ENCODE measurements around the gene MED17.

MED17 gene

DNA sequence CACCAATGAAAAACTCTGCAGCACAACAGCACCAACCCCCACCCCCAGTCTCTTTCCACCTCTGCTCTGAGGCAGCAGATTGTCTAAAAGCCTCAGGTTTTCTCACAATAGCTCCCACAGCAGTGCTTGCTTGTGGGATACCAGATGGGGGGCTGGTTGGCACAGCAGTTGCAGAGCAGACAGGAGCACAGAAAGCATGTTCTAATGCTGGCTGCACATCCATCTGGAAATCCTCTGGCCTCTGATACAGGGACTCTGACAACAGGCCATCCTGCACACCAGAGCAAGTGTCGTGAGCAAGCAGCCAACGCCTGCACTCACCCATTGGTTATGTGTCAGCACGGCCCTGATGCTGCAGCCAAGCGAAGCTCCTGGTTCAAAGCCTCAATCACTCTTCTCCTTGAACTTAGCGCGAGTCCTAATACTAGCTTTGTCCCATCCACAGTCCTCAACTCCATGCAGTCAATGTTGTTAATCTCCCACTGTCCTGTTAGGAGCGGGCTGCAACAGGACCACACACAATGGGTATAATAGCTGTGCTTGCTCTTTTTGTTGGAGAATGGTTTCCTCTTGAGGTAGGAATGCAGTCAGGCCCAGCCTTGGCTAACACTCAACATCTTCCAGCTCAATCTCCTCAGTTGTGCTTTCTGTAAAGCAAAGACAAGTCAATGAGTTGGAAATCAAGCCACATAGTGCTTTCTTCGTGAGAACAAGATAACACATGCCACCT lies 36.0 kb downstream of the MED17 start:
- FAIRE-seq: no peak

DNA sequence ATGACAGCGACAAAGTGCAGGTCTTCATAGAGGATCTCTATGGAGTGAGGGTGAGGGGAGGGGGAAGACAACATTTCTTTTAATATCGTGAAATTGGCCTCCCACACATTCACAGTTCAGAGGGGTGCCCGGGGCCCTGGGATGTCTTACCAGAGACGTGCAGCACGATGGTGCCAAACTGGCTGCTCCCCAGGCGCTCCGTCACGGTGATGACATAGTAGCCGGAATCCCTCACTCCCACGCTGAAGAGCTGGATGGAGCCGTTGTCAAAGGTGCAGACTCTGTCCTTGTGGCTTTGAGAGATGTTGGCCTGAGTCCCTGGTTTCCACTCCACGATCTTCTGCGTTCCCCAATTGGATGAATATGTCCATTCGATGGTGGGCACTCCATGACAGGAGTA lies 36.8 kb downstream of the MED17 start:
- no peak for FAIRE-seq

- FAIRE-seq: no peak
Measured at GRCh38 chr11:93821617-93822016, 37.5 kb downstream of the MED17 start.

DNA sequence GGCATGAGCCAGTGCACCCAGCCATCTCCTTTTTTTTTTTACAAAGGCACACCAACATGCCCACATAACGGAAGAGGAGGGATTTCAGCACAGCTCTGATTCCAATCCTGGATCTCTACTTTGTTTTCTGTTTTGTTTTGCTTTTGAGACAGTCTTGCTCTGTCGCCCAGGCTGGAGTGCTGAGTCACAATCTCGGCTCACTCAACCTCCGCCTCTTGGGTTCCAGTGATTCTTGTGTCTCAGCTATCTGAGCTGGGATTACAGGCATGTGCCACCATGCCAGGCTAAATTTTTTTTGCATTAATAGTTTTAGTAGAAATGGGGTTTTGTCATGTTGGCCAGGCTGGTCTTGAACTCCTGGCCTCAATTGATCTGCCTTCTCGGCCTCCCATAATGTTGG lies 38.3 kb downstream of the MED17 start:
- no peak for FAIRE-seq

DNA sequence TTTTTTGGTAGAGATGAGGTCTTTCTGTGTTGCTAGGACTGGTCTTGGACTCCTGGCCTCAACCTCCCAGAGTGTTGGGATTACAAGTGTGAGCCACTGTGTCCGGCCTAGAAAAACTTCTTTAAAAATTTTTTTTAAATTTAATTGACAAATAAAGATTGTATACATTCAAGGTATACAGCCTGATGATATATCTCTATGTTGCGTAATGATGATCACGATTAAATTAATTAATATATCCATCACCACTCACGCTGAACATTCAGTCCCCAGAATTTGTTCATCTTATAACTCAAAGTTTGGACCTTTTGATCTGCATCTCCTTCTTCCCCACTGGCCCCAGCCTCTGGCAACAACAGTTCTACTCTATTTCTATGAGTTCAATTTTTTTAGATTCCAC lies 39.1 kb downstream of the MED17 start:
- no peak for FAIRE-seq

GRCh38 chr11:93827363-93827762 lies 43.3 kb downstream of the MED17 start:
- no peak for FAIRE-seq

- no peak for FAIRE-seq
Measured at GRCh38 chr11:93829598-93829997, 45.5 kb downstream of the MED17 start.

- FAIRE-seq: no peak
Measured at GRCh38 chr11:93831343-93832127, 47.5 kb downstream of the MED17 start.

GRCh38 chr11:93832780-93833179 lies 48.7 kb downstream of the MED17 start:
- FAIRE-seq: no peak

DNA sequence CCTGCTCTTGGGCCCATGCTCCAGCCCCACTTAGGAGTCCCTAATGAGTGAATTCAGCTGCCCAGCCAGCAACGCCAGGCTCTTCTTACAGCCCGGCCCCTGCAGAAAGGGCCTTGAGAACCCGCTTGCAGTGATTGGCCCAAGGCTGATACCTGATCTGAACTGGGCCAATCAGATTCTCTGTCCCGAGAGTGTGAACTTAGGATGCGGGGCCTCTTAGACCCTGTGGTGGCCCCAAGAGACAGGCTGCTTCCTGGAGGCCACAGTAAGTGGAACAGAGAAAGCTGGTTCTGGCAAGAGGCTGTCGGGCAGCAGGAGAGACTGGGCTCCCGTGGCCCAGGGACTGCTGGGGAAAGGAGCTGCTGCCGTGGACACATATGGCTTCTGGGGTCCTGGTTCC lies 54.9 kb downstream of the MED17 start:
- no peak for FAIRE-seq

DNA sequence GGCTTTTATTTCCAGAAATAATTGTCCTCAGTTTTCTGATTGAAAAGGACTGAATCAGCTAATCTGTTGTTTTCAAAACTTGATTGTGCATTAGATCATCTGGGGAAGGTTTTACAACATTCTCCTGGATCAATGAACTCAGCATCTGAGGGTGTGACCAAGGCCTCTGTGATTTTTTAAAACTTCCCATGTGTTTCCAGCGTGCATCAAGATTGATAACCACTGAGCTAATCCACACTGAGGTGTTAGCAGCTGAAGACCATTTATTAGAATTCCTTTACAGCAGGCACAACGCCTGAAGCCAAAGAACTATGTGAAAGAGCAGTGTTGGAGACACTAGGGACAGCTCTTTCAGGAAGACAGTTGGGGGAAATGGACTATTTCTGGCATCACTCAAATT lies 56.1 kb downstream of the MED17 start:
- FAIRE-seq: no peak

DNA sequence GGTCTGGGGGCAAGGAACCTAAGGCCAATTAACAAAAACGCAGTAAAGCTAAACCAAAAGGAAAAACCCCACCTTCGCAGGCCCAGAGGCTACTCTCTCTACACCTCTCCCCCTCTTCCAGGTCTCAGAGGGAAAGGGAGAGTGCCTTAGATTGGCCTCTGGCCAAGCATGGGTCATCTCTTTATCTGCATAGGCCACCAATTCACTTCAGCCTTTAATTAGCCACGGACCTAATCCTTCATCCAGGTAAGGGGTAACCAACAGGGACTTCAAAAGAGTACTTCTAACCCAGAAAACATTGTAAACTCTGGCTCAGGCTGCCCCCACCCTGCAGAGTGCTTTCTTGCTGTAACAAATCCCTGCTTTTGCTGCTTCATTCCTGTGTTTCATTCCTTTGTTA lies 56.9 kb downstream of the MED17 start:
- no peak for FAIRE-seq

DNA sequence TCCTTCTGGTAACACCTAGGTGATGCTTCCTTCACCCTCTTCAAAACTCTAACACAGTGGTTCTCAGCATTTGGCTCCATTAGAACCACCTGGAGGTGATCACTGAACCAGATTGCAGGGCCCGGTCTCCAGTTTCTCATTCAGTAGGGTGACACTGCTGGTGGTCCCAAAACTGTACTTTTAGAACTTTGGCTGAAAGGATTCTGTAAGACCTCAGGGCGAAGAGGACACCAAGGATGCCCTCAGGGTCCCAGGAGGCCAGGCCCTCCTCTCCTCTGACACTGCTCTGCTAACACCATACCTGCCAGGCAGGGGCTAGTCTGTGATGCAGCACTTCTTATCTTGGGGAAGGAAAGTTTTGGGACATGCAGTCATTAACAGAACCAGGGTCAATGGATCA lies 57.4 kb downstream of the MED17 start:
- no peak for FAIRE-seq

- no peak for FAIRE-seq
Measured at GRCh38 chr11:93842034-93842433, 58.0 kb downstream of the MED17 start.

DNA sequence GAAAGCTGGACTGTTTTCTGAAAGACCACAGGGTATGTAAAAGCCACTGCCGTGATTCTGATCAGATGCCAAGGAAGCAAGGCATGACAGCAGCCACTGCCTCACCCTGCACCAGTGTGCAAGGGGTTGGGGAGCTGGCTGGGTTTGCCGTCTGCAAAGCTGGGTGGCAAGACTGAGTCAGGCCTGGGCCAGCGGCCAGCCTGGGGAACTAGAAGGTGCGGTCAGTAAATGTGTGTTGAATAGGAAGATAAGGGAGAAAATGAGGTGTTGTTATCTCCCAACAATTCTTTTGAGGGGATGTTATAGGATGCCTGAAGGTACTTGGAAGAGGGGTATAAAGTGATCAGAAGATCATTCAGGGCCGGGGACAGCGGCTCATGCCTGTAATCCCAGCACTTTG lies 58.4 kb downstream of the MED17 start:
- no peak for FAIRE-seq

- no peak for FAIRE-seq
Measured at GRCh38 chr11:93843906-93844305, 59.8 kb downstream of the MED17 start.

GRCh38 chr11:93844568-93844967 lies 60.5 kb downstream of the MED17 start:
- no peak for FAIRE-seq

DNA sequence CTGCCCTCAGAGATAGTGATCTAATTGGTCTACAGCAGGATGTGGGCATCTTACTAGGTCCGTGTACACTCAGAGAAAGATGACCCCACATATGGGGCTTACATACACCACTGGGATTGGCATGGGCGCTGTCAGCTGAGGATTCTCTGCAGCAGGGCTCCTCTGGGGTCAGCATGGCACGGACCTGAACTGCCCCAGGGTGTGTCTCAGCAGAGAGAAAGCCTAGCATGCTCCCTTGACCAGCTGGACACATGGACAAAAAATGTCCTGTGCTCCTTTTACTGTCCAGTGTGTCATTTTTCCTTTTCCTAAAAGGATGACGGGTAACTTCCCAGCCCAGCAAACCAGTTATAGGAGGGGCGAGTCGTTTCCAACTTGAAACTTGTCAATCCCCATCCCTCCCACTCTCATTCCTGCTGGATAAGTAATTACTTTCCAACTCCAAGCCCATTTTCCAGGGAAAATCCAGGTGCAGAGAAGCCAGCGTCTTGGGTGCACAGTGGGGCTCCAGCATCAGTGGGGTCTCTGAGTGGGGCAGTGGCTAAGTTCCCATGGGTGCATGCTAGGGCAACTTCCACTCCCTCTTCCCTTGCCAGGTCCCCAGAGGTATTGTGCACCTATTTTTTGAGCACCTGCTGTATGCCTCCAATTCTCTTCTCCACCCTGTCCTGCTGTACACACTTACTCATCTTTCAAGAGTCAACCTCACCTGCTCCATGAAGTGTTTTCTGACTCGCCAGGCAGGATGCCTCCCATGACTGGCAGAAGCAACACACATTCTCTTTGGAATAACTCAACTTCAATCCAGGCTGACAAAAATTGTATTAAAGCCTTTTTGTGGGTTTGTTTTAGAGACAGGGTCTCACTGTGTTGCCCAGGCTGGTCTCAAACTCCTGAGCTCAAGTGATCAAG lies 61.4 kb downstream of the MED17 start:
- FAIRE-seq: no peak

DNA sequence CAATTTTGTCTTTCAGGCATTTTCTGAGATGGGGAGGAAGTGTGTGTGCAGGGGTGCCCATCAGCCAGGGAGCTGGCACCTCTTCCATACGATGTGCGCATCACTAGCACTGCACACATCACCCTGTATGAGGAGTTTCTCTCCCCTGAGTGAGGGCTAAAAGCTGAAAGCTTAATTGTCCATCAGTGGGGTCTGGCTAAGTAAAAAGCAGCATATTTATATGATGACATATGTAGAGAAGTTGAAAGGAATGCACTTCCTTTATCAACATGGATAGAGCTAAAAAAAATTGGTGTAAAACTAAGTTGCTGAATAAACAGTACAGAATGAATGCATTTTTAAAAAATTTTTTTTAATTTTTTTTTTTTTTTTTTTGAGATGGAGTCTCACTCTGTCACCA lies 62.3 kb downstream of the MED17 start:
- FAIRE-seq: no peak

DNA sequence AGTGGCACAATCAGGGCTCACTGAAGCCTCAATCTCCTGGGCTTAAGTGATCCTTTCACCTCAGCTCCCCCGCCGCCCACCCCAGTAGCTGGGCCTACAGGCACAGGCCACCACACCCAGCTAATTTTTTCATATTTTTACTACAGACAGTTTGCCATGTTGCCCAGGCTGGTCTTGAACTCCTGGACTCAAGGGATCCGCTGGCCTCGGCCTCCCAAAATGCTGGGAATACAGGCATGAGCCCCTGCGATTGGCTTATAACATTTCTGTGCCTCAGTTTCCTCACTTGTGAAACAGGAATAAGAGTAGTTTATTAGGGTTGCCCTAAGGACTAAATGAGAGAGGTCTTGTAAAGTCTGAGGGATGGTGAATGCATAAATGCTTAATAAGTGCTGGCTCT lies 65.1 kb downstream of the MED17 start:
- FAIRE-seq: no peak

- no peak for FAIRE-seq
Measured at GRCh38 chr11:93849751-93850593, 65.9 kb downstream of the MED17 start.

DNA sequence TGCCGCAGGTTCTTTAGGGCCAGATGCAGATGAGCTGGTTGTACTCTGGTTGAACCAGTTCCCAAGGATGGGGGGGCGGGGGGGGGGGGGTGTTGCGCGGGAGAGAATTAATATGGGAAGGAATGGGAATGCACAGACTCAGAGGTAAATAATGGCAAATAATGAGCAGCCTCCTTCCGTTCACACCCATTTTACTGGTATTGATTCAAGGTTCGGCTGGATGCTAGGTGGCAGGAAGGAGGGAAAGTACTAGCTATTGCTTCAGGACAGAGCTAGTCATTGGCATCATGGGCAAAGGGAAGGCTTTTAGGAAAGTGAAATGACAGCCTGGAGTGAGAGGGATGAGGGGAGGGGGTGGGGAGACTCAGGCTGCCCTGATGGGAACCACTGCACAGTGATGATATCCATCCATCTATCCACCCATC lies 66.5 kb downstream of the MED17 start, which contains the start of gene VSTM5:
VSTM5 (minus strand) TSS at position 25 of the 425 bp plus-strand sequence. CDS start 116 bp downstream, outside the sequence.
- no peak for FAIRE-seq
